OCI-LY7 (cell line): ENCODE measurements around the gene PCCA. TPM values are rescaled to one million over a fixed set of nuclear protein-coding genes. Genes with fewer than 3 reads are reported as not detected.

ENCODE experiments used
- BruUV-seq: library from RNA; stranded (reverse); fragments of 400-500 nt; replicated peaks from 2 replicates; lab custom pipeline; 2021; lab: Mats Ljungman, UMichigan
- CTCF ChIA-PET: fragments of 300-600 bp; sonication (Branson Sonifier 250); formaldehyde crosslinking; loops from one replicate; lab custom pipeline; 2022; ENCODE audit warnings: antibody characterized with exemption; ENCODE audit not compliant: unreplicated experiment; lab: Charles Lee
- POLR2A ChIA-PET: fragments of 300-600 bp; sonication (Branson Sonifier 250); formaldehyde crosslinking; loops from one replicate; lab custom pipeline; 2022; ENCODE audit warnings: antibody characterized with exemption; lab: Charles Lee
- DNase-seq: peaks from one replicate; pipeline ENCODE4 v3.0.0-alpha.2; 2015; ENCODE audit warnings: low spot score
- H2AFZ ChIP-seq: fragments of 200-600 bp; sonication (generic), shearing (Covaris generic); 2 replicates; pipeline ENCODE4 v1.6.1; 2014; ENCODE audit warnings: mild to moderate bottlenecking, antibody characterized with exemption, low read length, moderate library complexity
- H3K27ac ChIP-seq: fragments of 200-600 bp; sonication (generic); 2 replicates; pipeline ENCODE4 v1.5.1; 2014; ENCODE audit warnings: mixed run types, low read depth, mild to moderate bottlenecking, moderate library complexity, low read length, inconsistent platforms; ENCODE audit not compliant: poor library complexity, severe bottlenecking
- H3K36me3 ChIP-seq: fragments of 200-600 bp; sonication (generic); 2 replicates; pipeline ENCODE4 v1.6.1; 2014; ENCODE audit warnings: mild to moderate bottlenecking, antibody characterized with exemption, low read length, moderate library complexity, mixed read lengths; ENCODE audit not compliant: insufficient read depth
- H3K4me1 ChIP-seq: fragments of 200-600 bp; sonication (generic); 2 replicates; pipeline ENCODE4 v1.5.1; 2014; ENCODE audit warnings: mild to moderate bottlenecking, low read length; ENCODE audit not compliant: insufficient read depth, poor library complexity, severe bottlenecking
- H3K4me2 ChIP-seq: fragments of 200-600 bp; sonication (generic); 2 replicates; pipeline ENCODE4 v1.6.1; 2014; ENCODE audit warnings: mild to moderate bottlenecking, low read length
- H3K4me3 ChIP-seq: fragments of 200-600 bp; sonication (generic); 2 replicates; pipeline ENCODE4 v1.5.1; 2014; ENCODE audit warnings: mild to moderate bottlenecking, low read depth, low read length; ENCODE audit not compliant: poor library complexity, severe bottlenecking
- H3K79me2 ChIP-seq: fragments of 200-600 bp; sonication (generic); 2 replicates; pipeline ENCODE4 v1.6.1; 2016; ENCODE audit warnings: low read depth, mild to moderate bottlenecking, low read length, moderate library complexity, mixed read lengths; ENCODE audit not compliant: insufficient read depth
- H3K9me2 ChIP-seq: fragments of 200-600 bp; sonication (generic); 2 replicates; pipeline ENCODE4 v1.6.1; 2016; ENCODE audit warnings: mild to moderate bottlenecking, low read length, mixed read lengths; ENCODE audit not compliant: insufficient read depth
- H3K9me3 ChIP-seq: fragments of 200-600 bp; sonication (generic); 2 replicates; pipeline ENCODE4 v1.6.1; 2014; ENCODE audit warnings: mild to moderate bottlenecking, mixed run types, low read length, mixed read lengths
- H4K20me1 ChIP-seq: fragments of 200-600 bp; sonication (generic); 2 replicates; pipeline ENCODE4 v1.6.1; 2014; ENCODE audit warnings: mild to moderate bottlenecking, antibody characterized with exemption, low read length, moderate library complexity, mixed read lengths; ENCODE audit not compliant: insufficient read depth
- EZH2phosphoT487 ChIP-seq: fragments of 200-600 bp; sonication (generic); IDR thresholded peaks from 2 replicates; pipeline ENCODE4 v1.6.1; 2018; ENCODE audit warnings: low read depth, borderline replicate concordance, mild to moderate bottlenecking, mixed run types, antibody characterized with exemption, low read length, moderate library complexity, mixed read lengths
- intact Hi-C: fragments of 100-400 bp; cut with micrococcal nuclease; formaldehyde crosslinking; loops from one replicate; pipeline ENCODE4 v1.10.0; 2022; ENCODE audit not compliant: unreplicated experiment
- total RNA-seq, 2 experiments: library from RNA; depleted of rRNA in 1 of 2; stranded (reverse); fragments of >200 nt in 1 of 2; shearing (Covaris generic) in 1 of 2; gene quantifications; 2 replicates each; pipeline ENCODE4 v1.2.3, GENCODE V29; 2014 to 2022
- TF ChIP-seq, protein P1 (sequence below): fragments of 200-600 bp; sonication (generic); conservative IDR thresholded peaks from 2 replicates; pipeline ENCODE4 v1.5.1; 2014; ENCODE audit warnings: mild to moderate bottlenecking, antibody characterized with exemption, low read length, moderate library complexity, mixed read lengths

The PCCA gene
- total RNA-seq, 2 experiments from 2014 or later, result 2.7 to 7.2 TPM

- H2AFZ ChIP-seq, result no peak overlapping the region
- no peaks in the 10 kb centered on the region for H3K9me2 ChIP-seq
- H4K20me1 ChIP-seq, result no peaks in the 10 kb centered on the region
- no peaks in the 10 kb centered on the region for H3K36me3 ChIP-seq
- BruUV-seq, result no TSS peak
- no peaks in the 10 kb centered on the region for H3K79me2 ChIP-seq
- H3K4me1 ChIP-seq, result no peaks in the 10 kb centered on the region
- TF ChIP-seq, protein P1, sequence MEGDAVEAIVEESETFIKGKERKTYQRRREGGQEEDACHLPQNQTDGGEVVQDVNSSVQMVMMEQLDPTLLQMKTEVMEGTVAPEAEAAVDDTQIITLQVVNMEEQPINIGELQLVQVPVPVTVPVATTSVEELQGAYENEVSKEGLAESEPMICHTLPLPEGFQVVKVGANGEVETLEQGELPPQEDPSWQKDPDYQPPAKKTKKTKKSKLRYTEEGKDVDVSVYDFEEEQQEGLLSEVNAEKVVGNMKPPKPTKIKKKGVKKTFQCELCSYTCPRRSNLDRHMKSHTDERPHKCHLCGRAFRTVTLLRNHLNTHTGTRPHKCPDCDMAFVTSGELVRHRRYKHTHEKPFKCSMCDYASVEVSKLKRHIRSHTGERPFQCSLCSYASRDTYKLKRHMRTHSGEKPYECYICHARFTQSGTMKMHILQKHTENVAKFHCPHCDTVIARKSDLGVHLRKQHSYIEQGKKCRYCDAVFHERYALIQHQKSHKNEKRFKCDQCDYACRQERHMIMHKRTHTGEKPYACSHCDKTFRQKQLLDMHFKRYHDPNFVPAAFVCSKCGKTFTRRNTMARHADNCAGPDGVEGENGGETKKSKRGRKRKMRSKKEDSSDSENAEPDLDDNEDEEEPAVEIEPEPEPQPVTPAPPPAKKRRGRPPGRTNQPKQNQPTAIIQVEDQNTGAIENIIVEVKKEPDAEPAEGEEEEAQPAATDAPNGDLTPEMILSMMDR, result no peak
- no peak for TF ChIP-seq EZH2phosphoT487
- H3K27ac ChIP-seq, result no peak overlapping the region
- H3K4me3 ChIP-seq, result no peak overlapping the region
- POLR2A ChIA-PET, result no interaction called here
- CTCF ChIA-PET, result no interaction called here
- intact Hi-C loops, result no loop called here
- no peak for DNase-seq
- no peak overlapping the region for H3K4me2 ChIP-seq
- H3K9me3 ChIP-seq, result no peaks in the 10 kb centered on the region
These were observed 446.0 kb downstream of the PCCA start for GRCh38 chr13:100534911-100535310.

DNA sequence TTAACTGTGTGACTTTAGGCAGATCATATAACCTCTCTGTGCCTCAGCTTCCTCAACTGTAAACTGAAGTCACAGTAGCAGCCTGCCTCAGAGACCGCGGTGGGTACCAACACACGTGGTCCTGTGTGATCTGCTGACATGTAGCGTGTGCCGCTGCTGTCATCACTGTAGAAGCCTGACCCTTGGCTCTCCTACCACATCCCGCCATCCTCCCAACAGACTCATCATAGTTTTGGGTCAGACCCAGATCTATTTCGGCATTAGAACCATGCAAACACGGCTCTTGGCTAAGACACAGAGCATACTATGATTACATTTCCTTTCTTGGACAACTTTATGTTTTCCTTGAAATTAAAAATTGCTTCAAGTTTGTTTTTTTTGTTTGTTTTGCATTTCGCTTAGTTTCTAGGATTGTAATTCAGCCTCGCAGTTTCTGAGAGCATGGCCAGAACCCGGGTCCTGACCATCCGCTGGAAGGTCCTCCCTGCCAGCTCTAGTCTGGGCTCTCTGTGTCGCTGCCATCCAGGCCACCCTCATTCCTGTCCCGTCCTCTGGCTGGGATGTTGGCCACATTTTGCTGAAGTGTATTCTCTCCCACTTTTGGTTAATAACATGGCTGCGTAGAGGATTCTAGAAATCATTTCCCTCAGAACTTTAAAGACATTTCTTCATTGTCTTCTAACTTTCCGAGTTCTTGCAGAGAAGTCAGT is 446.7 kb downstream of the PCCA start:
- Histone ChIP-seq H3K4me2 (no peak overlapping the region), H3K4me1 (no peaks in the 10 kb centered on the region), H3K27ac (no peak overlapping the region), H3K9me3 (no peaks in the 10 kb centered on the region), H4K20me1 (no peaks in the 10 kb centered on the region), H3K79me2 (no peaks in the 10 kb centered on the region), H3K36me3 (no peaks in the 10 kb centered on the region), H3K4me3 (no peak overlapping the region), H2AFZ (no peak overlapping the region), H3K9me2 (no peaks in the 10 kb centered on the region)
- TF ChIP-seq, protein P1, result no peak
- TF ChIP-seq EZH2phosphoT487, result no peak
- ChIA-PET CTCF (no interaction called here), POLR2A (no interaction called here)
- BruUV-seq, result no TSS peak
- no peak for DNase-seq
- intact Hi-C loops, result no loop called here

- ChIA-PET CTCF (no interaction called here), POLR2A (interaction anchor here (0.7 kb wide), 1 partner anchor 669 kb away, joined by 3 read pairs; no protein-coding TSS in a partner anchor)
- Histone ChIP-seq H3K4me1 (no peaks in the 10 kb centered on the region), H3K27ac (no peak overlapping the region), H3K79me2 (no peaks in the 10 kb centered on the region), H3K4me3 (no peak overlapping the region), H4K20me1 (no peaks in the 10 kb centered on the region), H3K9me2 (no peaks in the 10 kb centered on the region), H3K36me3 (no peaks in the 10 kb centered on the region), H3K9me3 (no peaks in the 10 kb centered on the region), H3K4me2 (no peak overlapping the region), H2AFZ (no peak overlapping the region)
- TF ChIP-seq, protein P1, result no peak
- TF ChIP-seq EZH2phosphoT487, result no peak
- intact Hi-C loops, result no loop called here
- no peak for DNase-seq
- no TSS peak for BruUV-seq
These were observed 447.8 kb downstream of the PCCA start for GRCh38 chr13:100536643-100537180.
